KMS-11 (cell line): Measurements from ENCODE around the gene DISP2.

ENCODE experiments used
- H2AFZ ChIP-seq: fragments of 200-600 bp; sonication (generic); 2 replicates; pipeline ENCODE4 v1.6.1; 2016; ENCODE audit warnings: antibody characterized with exemption, mixed run types, low read depth
- H3K27ac ChIP-seq: fragments of 200-600 bp; sonication (generic); 2 replicates; pipeline ENCODE4 v1.6.1; 2016; ENCODE audit warnings: mild to moderate bottlenecking, mixed run types
- H3K27me3 ChIP-seq: fragments of 200-600 bp; sonication (generic); 2 replicates; pipeline ENCODE4 v1.6.1; 2017; ENCODE audit warnings: mild to moderate bottlenecking, low read depth, mixed run types, moderate library complexity; ENCODE audit not compliant: insufficient read depth
- H3K36me3 ChIP-seq: fragments of 200-600 bp; sonication (generic); 2 replicates; pipeline ENCODE4 v1.6.1; 2017; ENCODE audit warnings: mild to moderate bottlenecking, mixed run types; ENCODE audit not compliant: insufficient read depth
- H3K4me1 ChIP-seq: fragments of 200-600 bp; sonication (generic); 2 replicates; pipeline ENCODE4 v1.6.1; 2016; ENCODE audit warnings: mild to moderate bottlenecking, low read depth, mixed run types; ENCODE audit not compliant: poor library complexity, severe bottlenecking
- H3K4me2 ChIP-seq: fragments of 200-600 bp; sonication (generic); 2 replicates; pipeline ENCODE4 v1.7.0; 2016; ENCODE audit warnings: mild to moderate bottlenecking, mixed run types
- H3K4me3 ChIP-seq: fragments of 200-600 bp; sonication (generic); IDR thresholded peaks from 2 replicates; pipeline ENCODE4 v1.6.1; 2017; ENCODE audit warnings: low read depth, low read length, mixed read lengths; ENCODE audit not compliant: insufficient read depth
- H3K79me2 ChIP-seq: fragments of 200-600 bp; sonication (generic); 2 replicates; pipeline ENCODE4 v1.6.1; 2016; ENCODE audit warnings: low read depth, mixed run types; ENCODE audit not compliant: insufficient read depth
- H3K9ac ChIP-seq: fragments of 200-600 bp; sonication (generic); 2 replicates; pipeline ENCODE4 v1.6.1; 2016; ENCODE audit warnings: mild to moderate bottlenecking, mixed run types
- H4K20me1 ChIP-seq: fragments of 200-600 bp; sonication (generic); 2 replicates; pipeline ENCODE4 v1.6.1; 2016; ENCODE audit warnings: mild to moderate bottlenecking, mixed run types; ENCODE audit not compliant: insufficient read depth
- CTCF ChIP-seq: fragments of 200-600 bp; sonication (generic); conservative IDR thresholded peaks from 2 replicates; pipeline ENCODE4 v1.6.1; 2017; ENCODE audit warnings: low read depth, mild to moderate bottlenecking, antibody characterized with exemption, low read length, moderate library complexity, mixed read lengths

The DISP2 gene

GRCh38 chr15:40343512-40343911, 14.5 kb upstream of the DISP2 start:
- H3K4me1 ChIP-seq = no peaks in the 10 kb centered on the region
- no peak overlapping the region for H3K4me3 ChIP-seq
- H2AFZ ChIP-seq = no peak overlapping the region
- H3K4me2 ChIP-seq = no peak overlapping the region
- H3K27me3 ChIP-seq = no peaks in the 10 kb centered on the region
- H3K9ac ChIP-seq = no peak overlapping the region
- H3K27ac ChIP-seq = no peak overlapping the region
- H3K36me3 ChIP-seq = no peaks in the 10 kb centered on the region
- no peaks in the 10 kb centered on the region for H4K20me1 ChIP-seq
- H3K79me2 ChIP-seq = no peaks in the 10 kb centered on the region
- no peak for TF ChIP-seq CTCF

- H2AFZ ChIP-seq = peak overlapping the region; percentile 44
- H3K4me1 ChIP-seq = no peaks in the 10 kb centered on the region
- no peaks in the 10 kb centered on the region for H3K36me3 ChIP-seq
- H3K27ac ChIP-seq = no peak overlapping the region
- no peaks in the 10 kb centered on the region for H4K20me1 ChIP-seq
- H3K79me2 ChIP-seq = no peaks in the 10 kb centered on the region
- no peak for TF ChIP-seq CTCF
- no peak overlapping the region for H3K4me3 ChIP-seq
- H3K9ac ChIP-seq = no peak overlapping the region
- H3K4me2 ChIP-seq = no peak overlapping the region
- H3K27me3 ChIP-seq = no peaks in the 10 kb centered on the region
These were observed 13.8 kb upstream of the DISP2 start for GRCh38 chr15:40344217-40344616.

GRCh38 chr15:40344631-40345120, 13.3 kb upstream of the DISP2 start:
- Histone ChIP-seq H4K20me1 (no peaks in the 10 kb centered on the region), H3K27ac (no peak overlapping the region), H3K4me2 (no peak overlapping the region), H3K27me3 (no peaks in the 10 kb centered on the region), H3K4me3 (no peak overlapping the region), H2AFZ (peak overlapping the region; percentile 44), H3K79me2 (no peaks in the 10 kb centered on the region), H3K9ac (no peak overlapping the region), H3K36me3 (no peaks in the 10 kb centered on the region), H3K4me1 (no peaks in the 10 kb centered on the region)
- TF ChIP-seq CTCF = peak; percentile 75

- H4K20me1 ChIP-seq = no peaks in the 10 kb centered on the region
- no peak overlapping the region for H3K4me2 ChIP-seq
- H3K4me3 ChIP-seq = no peak overlapping the region
- H3K79me2 ChIP-seq = no peaks in the 10 kb centered on the region
- no peak overlapping the region for H3K9ac ChIP-seq
- no peaks in the 10 kb centered on the region for H3K4me1 ChIP-seq
- no peak for TF ChIP-seq CTCF
- H2AFZ ChIP-seq = peak overlapping the region; percentile 44; the same call in 1 of the 2 replicates
- H3K27me3 ChIP-seq = no peaks in the 10 kb centered on the region
- H3K27ac ChIP-seq = no peak overlapping the region
- H3K36me3 ChIP-seq = no peaks in the 10 kb centered on the region
These were observed 12.7 kb upstream of the DISP2 start for GRCh38 chr15:40345225-40345866.
